Cardiac fibroblast (primary cell): Measurements from ENCODE around the gene RNF212.

Experiments used
- DNase-seq, 2 donors: peaks; one replicate each; pipeline versions ENCODE4 v3.0.0 to v3.0.0-alpha.2; 2010; ENCODE audit warnings: low read depth in 2 of 2
- H3K4me3 ChIP-seq, 2 donors: replicated peaks in 1 of 2; 1 replicate in 1 of 2; 2 replicates in 1 of 2; pipeline ENCODE4 v1.5.1; 2011; ENCODE audit warnings: low read depth in 2 of 2, low read length in 2 of 2, mild to moderate bottlenecking in 2 of 2, moderate library complexity in 1 of 2
- CTCF ChIP-seq: IDR thresholded peaks from one replicate; pipeline ENCODE4 v1.5.1; 2011; ENCODE audit warnings: low read depth, mild to moderate bottlenecking, low read length, inconsistent platforms

The RNF212 gene

GRCh38 chr4:1031346-1031745 lies 82.0 kb downstream of the RNF212 start:
- no peak for TF ChIP-seq CTCF
- no peak for DNase-seq
- H3K4me3 ChIP-seq, result no peak overlapping the region

- no peak for DNase-seq
- TF ChIP-seq CTCF, result no peak
- H3K4me3 ChIP-seq, result no peak overlapping the region
Observed at GRCh38 chr4:1030559-1030958, 82.8 kb downstream of the RNF212 start.

GRCh38 chr4:1030031-1030430 lies 83.3 kb downstream of the RNF212 start:
- no peak for TF ChIP-seq CTCF
- H3K4me3 ChIP-seq, result no peak overlapping the region
- no peak for DNase-seq

GRCh38 chr4:1029529-1029928 lies 83.8 kb downstream of the RNF212 start:
- DNase-seq, result no peak
- no peak overlapping the region for H3K4me3 ChIP-seq
- no peak for TF ChIP-seq CTCF

- H3K4me3 ChIP-seq, result no peak overlapping the region
- no peak for DNase-seq
- no peak for TF ChIP-seq CTCF
Observed at GRCh38 chr4:1028574-1029220, 84.7 kb downstream of the RNF212 start.

- H3K4me3 ChIP-seq, result no peak overlapping the region
- no peak for DNase-seq
- TF ChIP-seq CTCF, result no peak
Observed at GRCh38 chr4:1027915-1028238, 85.5 kb downstream of the RNF212 start.
